ENCODE measurements around the gene DNAJC16. TPM values are rescaled to one million over a fixed set of nuclear protein-coding genes. Genes with fewer than 3 reads are reported as not detected.

The DNAJC16 gene
- total and polyA plus RNA-seq, 2 of the 13 experiments (the other 11 are each of a cell fraction or from before 2014, with no cell fraction given) = 11.4 to 15.4 TPM

DNA sequence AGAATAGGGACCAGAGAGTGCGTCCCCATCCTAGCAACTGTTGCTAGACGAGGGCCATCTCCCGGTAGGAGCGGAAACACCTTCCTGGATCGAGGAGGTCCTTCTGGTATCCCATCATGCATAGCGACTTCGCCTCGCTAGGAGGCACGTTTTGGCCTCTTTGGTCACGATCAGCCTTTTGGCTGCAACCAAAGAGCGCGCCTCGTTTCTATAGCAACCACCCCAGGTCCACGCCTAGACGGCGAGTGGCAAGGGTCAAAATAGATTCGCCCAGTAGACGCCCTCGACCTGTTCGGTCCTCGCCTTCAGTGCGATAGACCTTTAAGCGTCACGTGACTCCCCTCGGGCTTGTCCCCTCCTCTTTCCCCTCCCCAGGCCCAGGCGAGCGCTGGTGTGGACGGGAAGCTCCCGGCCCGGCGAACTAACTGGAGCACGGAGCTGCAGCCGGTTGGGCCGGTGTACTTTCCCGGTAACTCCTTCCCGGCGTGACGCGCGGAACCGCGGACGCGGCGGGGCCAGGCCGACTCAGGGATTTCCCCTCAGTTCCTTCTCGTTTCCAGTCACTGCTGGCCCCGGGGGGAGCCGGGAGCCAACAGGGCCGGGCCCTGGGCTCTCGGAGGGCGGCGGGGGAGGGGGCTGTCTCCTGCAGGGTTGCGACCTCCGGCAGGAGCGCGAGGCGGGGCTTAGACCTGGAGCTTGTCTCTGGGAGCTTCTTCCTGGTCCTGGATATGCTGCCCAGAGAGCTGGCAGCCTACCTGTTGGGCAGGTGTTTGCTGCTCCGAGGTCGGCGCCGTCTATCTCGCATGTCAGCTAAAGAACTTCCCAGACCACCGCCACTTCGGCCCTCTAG, at the start of gene DNAJC16 (continued):
- TF ChIP-seq, protein P1, sequence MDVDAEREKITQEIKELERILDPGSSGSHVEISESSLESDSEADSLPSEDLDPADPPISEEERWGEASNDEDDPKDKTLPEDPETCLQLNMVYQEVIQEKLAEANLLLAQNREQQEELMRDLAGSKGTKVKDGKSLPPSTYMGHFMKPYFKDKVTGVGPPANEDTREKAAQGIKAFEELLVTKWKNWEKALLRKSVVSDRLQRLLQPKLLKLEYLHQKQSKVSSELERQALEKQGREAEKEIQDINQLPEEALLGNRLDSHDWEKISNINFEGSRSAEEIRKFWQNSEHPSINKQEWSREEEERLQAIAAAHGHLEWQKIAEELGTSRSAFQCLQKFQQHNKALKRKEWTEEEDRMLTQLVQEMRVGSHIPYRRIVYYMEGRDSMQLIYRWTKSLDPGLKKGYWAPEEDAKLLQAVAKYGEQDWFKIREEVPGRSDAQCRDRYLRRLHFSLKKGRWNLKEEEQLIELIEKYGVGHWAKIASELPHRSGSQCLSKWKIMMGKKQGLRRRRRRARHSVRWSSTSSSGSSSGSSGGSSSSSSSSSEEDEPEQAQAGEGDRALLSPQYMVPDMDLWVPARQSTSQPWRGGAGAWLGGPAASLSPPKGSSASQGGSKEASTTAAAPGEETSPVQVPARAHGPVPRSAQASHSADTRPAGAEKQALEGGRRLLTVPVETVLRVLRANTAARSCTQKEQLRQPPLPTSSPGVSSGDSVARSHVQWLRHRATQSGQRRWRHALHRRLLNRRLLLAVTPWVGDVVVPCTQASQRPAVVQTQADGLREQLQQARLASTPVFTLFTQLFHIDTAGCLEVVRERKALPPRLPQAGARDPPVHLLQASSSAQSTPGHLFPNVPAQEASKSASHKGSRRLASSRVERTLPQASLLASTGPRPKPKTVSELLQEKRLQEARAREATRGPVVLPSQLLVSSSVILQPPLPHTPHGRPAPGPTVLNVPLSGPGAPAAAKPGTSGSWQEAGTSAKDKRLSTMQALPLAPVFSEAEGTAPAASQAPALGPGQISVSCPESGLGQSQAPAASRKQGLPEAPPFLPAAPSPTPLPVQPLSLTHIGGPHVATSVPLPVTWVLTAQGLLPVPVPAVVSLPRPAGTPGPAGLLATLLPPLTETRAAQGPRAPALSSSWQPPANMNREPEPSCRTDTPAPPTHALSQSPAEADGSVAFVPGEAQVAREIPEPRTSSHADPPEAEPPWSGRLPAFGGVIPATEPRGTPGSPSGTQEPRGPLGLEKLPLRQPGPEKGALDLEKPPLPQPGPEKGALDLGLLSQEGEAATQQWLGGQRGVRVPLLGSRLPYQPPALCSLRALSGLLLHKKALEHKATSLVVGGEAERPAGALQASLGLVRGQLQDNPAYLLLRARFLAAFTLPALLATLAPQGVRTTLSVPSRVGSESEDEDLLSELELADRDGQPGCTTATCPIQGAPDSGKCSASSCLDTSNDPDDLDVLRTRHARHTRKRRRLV (CRISPR knock-in tag; IDR thresholded peaks at IDR 0.05) = no peak
- peak; percentile 76 for TF ChIP-seq FOXA3 (CRISPR knock-in tag; IDR thresholded peaks at IDR 0.05)
- no peak for TF ChIP-seq SRY (CRISPR knock-in tag; IDR thresholded peaks at IDR 0.05)
- TF ChIP-seq ARID2 (CRISPR knock-in tag; IDR thresholded peaks at IDR 0.05; ENCODE audit: borderline replicate concordance) = peak; percentile 55; the same call in 1 of the 2 replicates
- TF ChIP-seq NR2C2 (CRISPR knock-in tag; IDR thresholded peaks at IDR 0.05; ENCODE audit: borderline replicate concordance) = peak; percentile 94
- TF ChIP-seq, protein P2, sequence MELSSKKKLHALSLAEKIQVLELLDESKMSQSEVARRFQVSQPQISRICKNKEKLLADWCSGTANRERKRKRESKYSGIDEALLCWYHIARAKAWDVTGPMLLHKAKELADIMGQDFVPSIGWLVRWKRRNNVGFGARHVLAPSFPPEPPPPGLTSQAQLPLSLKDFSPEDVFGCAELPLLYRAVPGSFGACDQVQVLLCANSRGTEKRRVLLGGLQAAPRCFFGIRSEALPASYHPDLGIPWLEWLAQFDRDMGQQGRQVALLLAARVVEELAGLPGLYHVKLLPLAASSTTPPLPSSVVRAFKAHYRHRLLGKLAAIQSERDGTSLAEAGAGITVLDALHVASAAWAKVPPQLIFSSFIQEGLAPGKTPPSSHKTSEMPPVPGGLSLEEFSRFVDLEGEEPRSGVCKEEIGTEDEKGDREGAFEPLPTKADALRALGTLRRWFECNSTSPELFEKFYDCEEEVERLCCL (CRISPR knock-in tag; IDR thresholded peaks at IDR 0.05; ENCODE audit: borderline replicate concordance) = no peak
- no peak for TF ChIP-seq CBX2 (IDR thresholded peaks at IDR 0.05; ENCODE audit: low read depth, low read length)
- TF ChIP-seq CBX2 (CRISPR knock-in tag; IDR thresholded peaks at IDR 0.05; ENCODE audit: low read depth) = no peak
- TF ChIP-seq, protein P3, sequence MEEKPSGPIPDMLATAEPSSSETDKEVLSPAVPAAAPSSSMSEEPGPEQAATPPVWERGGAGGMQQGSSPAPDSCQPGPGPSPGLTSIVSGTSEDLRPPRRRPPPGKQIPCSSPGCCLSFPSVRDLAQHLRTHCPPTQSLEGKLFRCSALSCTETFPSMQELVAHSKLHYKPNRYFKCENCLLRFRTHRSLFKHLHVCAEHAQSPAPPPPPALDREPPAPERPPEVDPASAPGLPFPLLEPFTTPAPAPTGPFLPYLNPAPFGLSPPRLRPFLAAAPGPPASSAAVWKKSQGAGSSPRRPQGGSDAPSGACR (CRISPR knock-in tag; IDR thresholded peaks at IDR 0.05) = 0 out of 2 replicates have a peak, but pooled peaks have one; percentile 53
- TF ChIP-seq, protein P4, sequence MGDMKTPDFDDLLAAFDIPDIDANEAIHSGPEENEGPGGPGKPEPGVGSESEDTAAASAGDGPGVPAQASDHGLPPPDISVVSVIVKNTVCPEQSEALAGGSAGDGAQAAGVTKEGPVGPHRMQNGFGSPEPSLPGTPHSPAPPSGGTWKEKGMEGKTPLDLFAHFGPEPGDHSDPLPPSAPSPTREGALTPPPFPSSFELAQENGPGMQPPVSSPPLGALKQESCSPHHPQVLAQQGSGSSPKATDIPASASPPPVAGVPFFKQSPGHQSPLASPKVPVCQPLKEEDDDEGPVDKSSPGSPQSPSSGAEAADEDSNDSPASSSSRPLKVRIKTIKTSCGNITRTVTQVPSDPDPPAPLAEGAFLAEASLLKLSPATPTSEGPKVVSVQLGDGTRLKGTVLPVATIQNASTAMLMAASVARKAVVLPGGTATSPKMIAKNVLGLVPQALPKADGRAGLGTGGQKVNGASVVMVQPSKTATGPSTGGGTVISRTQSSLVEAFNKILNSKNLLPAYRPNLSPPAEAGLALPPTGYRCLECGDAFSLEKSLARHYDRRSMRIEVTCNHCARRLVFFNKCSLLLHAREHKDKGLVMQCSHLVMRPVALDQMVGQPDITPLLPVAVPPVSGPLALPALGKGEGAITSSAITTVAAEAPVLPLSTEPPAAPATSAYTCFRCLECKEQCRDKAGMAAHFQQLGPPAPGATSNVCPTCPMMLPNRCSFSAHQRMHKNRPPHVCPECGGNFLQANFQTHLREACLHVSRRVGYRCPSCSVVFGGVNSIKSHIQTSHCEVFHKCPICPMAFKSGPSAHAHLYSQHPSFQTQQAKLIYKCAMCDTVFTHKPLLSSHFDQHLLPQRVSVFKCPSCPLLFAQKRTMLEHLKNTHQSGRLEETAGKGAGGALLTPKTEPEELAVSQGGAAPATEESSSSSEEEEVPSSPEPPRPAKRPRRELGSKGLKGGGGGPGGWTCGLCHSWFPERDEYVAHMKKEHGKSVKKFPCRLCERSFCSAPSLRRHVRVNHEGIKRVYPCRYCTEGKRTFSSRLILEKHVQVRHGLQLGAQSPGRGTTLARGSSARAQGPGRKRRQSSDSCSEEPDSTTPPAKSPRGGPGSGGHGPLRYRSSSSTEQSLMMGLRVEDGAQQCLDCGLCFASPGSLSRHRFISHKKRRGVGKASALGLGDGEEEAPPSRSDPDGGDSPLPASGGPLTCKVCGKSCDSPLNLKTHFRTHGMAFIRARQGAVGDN (CRISPR knock-in tag; IDR thresholded peaks at IDR 0.05) = peak; percentile 89
- TF ChIP-seq, protein P5, sequence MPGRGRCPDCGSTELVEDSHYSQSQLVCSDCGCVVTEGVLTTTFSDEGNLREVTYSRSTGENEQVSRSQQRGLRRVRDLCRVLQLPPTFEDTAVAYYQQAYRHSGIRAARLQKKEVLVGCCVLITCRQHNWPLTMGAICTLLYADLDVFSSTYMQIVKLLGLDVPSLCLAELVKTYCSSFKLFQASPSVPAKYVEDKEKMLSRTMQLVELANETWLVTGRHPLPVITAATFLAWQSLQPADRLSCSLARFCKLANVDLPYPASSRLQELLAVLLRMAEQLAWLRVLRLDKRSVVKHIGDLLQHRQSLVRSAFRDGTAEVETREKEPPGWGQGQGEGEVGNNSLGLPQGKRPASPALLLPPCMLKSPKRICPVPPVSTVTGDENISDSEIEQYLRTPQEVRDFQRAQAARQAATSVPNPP (CRISPR knock-in tag; IDR thresholded peaks at IDR 0.05) = no peak
- peak; percentile 62 for TF ChIP-seq HNRNPLL (IDR thresholded peaks at IDR 0.05; ENCODE audit: low read depth, low read length, poor library complexity, severe bottlenecking)
- no peak for TF ChIP-seq ZNF569 (CRISPR knock-in tag; IDR thresholded peaks at IDR 0.05; ENCODE audit: borderline replicate concordance)
- peak; percentile 72 for TF ChIP-seq PPARG (CRISPR knock-in tag; conservative IDR thresholded peaks at IDR 0.05)
- no peak for TF ChIP-seq ZNF367 (CRISPR knock-in tag; IDR thresholded peaks at IDR 0.05; ENCODE audit: borderline replicate concordance)

Measured in HepG2 (cell line).